PFSK-1 (cell line): ENCODE measurements around the gene ALKAL2.

ENCODE experiments used
- TAF1 ChIP-seq: IDR thresholded peaks from 2 replicates; pipeline ENCODE4 v1.6.1; 2012; ENCODE audit warnings: low read length, control low read depth, borderline replicate concordance; ENCODE audit not compliant: insufficient read depth
- TF ChIP-seq, protein P1 (sequence below), 2 experiments: IDR thresholded peaks; 2 replicates each; pipeline versions ENCODE4 v1.6.1 to v1.8.0; 2011 to 2012; ENCODE audit warnings: low read depth in 2 of 2, low read length in 2 of 2, control low read depth in 1 of 2, inconsistent platforms in 1 of 2, mild to moderate bottlenecking in 1 of 2, moderate library complexity in 1 of 2; ENCODE audit not compliant: insufficient read depth in 1 of 2

DNA sequence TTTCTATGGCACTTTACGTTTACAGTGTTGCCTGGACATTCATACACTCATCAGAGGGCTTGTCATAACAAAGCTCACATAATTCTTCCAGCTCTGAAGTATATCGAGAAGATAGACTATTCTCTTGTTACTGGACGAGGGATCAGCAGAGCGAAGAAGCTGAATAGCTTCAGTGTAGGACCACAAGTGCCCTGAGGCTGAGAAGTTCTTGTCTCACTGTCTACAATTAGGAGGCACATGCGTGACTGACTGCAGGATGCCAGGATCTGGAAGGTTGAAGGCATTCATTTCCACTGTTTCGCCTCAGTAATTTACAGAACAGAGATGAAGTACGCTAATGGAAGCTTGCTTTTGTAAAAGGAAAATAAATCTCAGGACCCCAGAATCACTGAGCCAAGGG lies 33.6 kb downstream of the ALKAL2 start:
- TF ChIP-seq, protein P1, sequence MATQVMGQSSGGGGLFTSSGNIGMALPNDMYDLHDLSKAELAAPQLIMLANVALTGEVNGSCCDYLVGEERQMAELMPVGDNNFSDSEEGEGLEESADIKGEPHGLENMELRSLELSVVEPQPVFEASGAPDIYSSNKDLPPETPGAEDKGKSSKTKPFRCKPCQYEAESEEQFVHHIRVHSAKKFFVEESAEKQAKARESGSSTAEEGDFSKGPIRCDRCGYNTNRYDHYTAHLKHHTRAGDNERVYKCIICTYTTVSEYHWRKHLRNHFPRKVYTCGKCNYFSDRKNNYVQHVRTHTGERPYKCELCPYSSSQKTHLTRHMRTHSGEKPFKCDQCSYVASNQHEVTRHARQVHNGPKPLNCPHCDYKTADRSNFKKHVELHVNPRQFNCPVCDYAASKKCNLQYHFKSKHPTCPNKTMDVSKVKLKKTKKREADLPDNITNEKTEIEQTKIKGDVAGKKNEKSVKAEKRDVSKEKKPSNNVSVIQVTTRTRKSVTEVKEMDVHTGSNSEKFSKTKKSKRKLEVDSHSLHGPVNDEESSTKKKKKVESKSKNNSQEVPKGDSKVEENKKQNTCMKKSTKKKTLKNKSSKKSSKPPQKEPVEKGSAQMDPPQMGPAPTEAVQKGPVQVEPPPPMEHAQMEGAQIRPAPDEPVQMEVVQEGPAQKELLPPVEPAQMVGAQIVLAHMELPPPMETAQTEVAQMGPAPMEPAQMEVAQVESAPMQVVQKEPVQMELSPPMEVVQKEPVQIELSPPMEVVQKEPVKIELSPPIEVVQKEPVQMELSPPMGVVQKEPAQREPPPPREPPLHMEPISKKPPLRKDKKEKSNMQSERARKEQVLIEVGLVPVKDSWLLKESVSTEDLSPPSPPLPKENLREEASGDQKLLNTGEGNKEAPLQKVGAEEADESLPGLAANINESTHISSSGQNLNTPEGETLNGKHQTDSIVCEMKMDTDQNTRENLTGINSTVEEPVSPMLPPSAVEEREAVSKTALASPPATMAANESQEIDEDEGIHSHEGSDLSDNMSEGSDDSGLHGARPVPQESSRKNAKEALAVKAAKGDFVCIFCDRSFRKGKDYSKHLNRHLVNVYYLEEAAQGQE (IDR thresholded peaks at IDR 0.05; ENCODE audit: insufficient read depth in 1 of 2, low read depth in 2 of 2, low read length in 2 of 2): no peak
- TF ChIP-seq TAF1: no peak
